Endodermal cell (in vitro differentiated cells): ENCODE data around the gene KCTD1. TPM values are rescaled to one million over a fixed set of nuclear protein-coding genes. Genes with fewer than 3 reads are reported as not detected.

Experiments
- DNase-seq: peaks from one replicate; pipeline ENCODE4 v3.0.0-alpha.2; 2017
- H3K27ac ChIP-seq: 2 replicates; pipeline ENCODE4 v1.5.1; 2013; ENCODE audit warnings: mild to moderate bottlenecking, low read depth, low read length, moderate library complexity
- H3K27me3 ChIP-seq: 2 replicates; pipeline ENCODE4 v1.6.1; 2013; ENCODE audit warnings: mild to moderate bottlenecking, low read length, moderate library complexity; ENCODE audit not compliant: insufficient read depth, control insufficient read depth, poor library complexity, severe bottlenecking
- H3K36me3 ChIP-seq: 2 replicates; pipeline ENCODE4 v1.7.0; 2013; ENCODE audit warnings: mild to moderate bottlenecking, low read length, moderate library complexity; ENCODE audit not compliant: control insufficient read depth, insufficient read depth
- H3K4me1 ChIP-seq: one replicate; pipeline ENCODE4 v1.7.0; 2013; ENCODE audit warnings: low read length; ENCODE audit not compliant: control insufficient read depth, insufficient read depth
- H3K4me3 ChIP-seq: 2 replicates; pipeline ENCODE4 v1.5.1; 2013; ENCODE audit warnings: mild to moderate bottlenecking, low read length, moderate library complexity
- H3K9ac ChIP-seq: 2 replicates; pipeline ENCODE4 v1.6.1; 2013; ENCODE audit warnings: mild to moderate bottlenecking, low read length, moderate library complexity; ENCODE audit not compliant: poor library complexity, severe bottlenecking; ENCODE audit errors: extremely low read depth
- H3K9me3 ChIP-seq: 2 replicates; pipeline ENCODE4 v1.6.1; 2013; ENCODE audit warnings: mild to moderate bottlenecking, low read length, moderate library complexity; ENCODE audit not compliant: control insufficient read depth
- H3K27ac Mint-ChIP-seq: 2 replicates; pipeline ENCODE4 v1.8.0; 2020; ENCODE audit warnings: mixed read lengths
- H3K27me3 Mint-ChIP-seq: 2 replicates; pipeline ENCODE4 v1.8.0; 2021; ENCODE audit warnings: mild to moderate bottlenecking, mixed read lengths; ENCODE audit not compliant: insufficient read depth
- H3K36me3 Mint-ChIP-seq: 2 replicates; pipeline ENCODE4 v1.8.0; 2020; ENCODE audit warnings: low read depth, mixed read lengths
- H3K4me1 Mint-ChIP-seq: 2 replicates; pipeline ENCODE4 v1.8.0; 2020; ENCODE audit warnings: mixed read lengths
- H3K4me3 Mint-ChIP-seq: 2 replicates; pipeline ENCODE4 v1.8.0; 2020; ENCODE audit warnings: mild to moderate bottlenecking, moderate library complexity, mixed read lengths
- H3K9me3 Mint-ChIP-seq: 2 replicates; pipeline ENCODE4 v1.8.0; 2020; ENCODE audit warnings: mild to moderate bottlenecking, mixed read lengths
- WGBS, 2 experiments: methylation state at CpG; one replicate each; pipeline versions ENCODE4 v1.1.5 to v1.1.7; 2013; ENCODE audit warnings: missing lambda C conversion rate in 2 of 2, mixed read lengths in 1 of 2; ENCODE audit not compliant: insufficient coverage in 1 of 2, insufficient read length in 1 of 2; 5-methylcytosine and 5-hydroxymethylcytosine counted together
- total RNA-seq, 2 donors: library from RNA; stranded (reverse); fragmentation: NEBNext Ultra II Directional in 1 of 2; extraction: Animal tissue kit (Norgen Biotek cat#: 25700) in 1 of 2; gene quantifications; 2 replicates in 1 of 2; 3 replicates in 1 of 2; pipeline ENCODE4 v1.2.1, GENCODE V29; 2021
- TF ChIP-seq, protein P1 (sequence below): fragments of 200-600 bp; sonication (generic); conservative IDR thresholded peaks from 2 replicates; pipeline ENCODE4 v1.5.0; 2021; ENCODE audit warnings: antibody characterized with exemption, mild to moderate bottlenecking

KCTD1 gene
- total RNA-seq, 2 donors from 2014 or later = 6.8 to 7.3 TPM

GRCh38 chr18:26574958-26575864 lies 26.9 kb upstream of the KCTD1 start:
- H3K27ac Mint-ChIP-seq = peak overlapping the region; percentile 90
- peaks cover 12% of the 10 kb centered on the region for H3K4me1 Mint-ChIP-seq
- TF ChIP-seq, protein P1, sequence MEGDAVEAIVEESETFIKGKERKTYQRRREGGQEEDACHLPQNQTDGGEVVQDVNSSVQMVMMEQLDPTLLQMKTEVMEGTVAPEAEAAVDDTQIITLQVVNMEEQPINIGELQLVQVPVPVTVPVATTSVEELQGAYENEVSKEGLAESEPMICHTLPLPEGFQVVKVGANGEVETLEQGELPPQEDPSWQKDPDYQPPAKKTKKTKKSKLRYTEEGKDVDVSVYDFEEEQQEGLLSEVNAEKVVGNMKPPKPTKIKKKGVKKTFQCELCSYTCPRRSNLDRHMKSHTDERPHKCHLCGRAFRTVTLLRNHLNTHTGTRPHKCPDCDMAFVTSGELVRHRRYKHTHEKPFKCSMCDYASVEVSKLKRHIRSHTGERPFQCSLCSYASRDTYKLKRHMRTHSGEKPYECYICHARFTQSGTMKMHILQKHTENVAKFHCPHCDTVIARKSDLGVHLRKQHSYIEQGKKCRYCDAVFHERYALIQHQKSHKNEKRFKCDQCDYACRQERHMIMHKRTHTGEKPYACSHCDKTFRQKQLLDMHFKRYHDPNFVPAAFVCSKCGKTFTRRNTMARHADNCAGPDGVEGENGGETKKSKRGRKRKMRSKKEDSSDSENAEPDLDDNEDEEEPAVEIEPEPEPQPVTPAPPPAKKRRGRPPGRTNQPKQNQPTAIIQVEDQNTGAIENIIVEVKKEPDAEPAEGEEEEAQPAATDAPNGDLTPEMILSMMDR = no peak
- peaks cover 80% of the 10 kb centered on the region for H3K27me3 Mint-ChIP-seq
- peak; percentile 84 for DNase-seq
- H3K9me3 ChIP-seq = no peaks in the 10 kb centered on the region
- H3K4me1 ChIP-seq = no peaks in the 10 kb centered on the region
- peak overlapping the region; percentile 29 for H3K9ac ChIP-seq
- no peaks in the 10 kb centered on the region for H3K9me3 Mint-ChIP-seq
- peak overlapping the region; percentile 53 for H3K4me3 Mint-ChIP-seq
- peaks cover 75% of the 10 kb centered on the region for H3K27me3 ChIP-seq
- H3K36me3 Mint-ChIP-seq = no peaks in the 10 kb centered on the region
- peak overlapping the region; percentile 72 for H3K4me3 ChIP-seq
- peak overlapping the region; percentile 71 for H3K27ac ChIP-seq
- no peaks in the 10 kb centered on the region for H3K36me3 ChIP-seq
- 18 to 19% methylated on average over 24 to 27 of the region's 27 CpGs for WGBS, 2 experiments

- TF ChIP-seq, protein P1 = no peak
- no peak for DNase-seq
- Histone ChIP-seq H3K9ac (no peak overlapping the region), H3K4me3 (no peak overlapping the region), H3K9me3 (no peaks in the 10 kb centered on the region), H3K36me3 (no peaks in the 10 kb centered on the region), H3K27me3 (peaks cover 55% of the 10 kb centered on the region), H3K4me1 (no peaks in the 10 kb centered on the region), H3K27ac (no peak overlapping the region)
- H3K27ac Mint-ChIP-seq = no peak overlapping the region
- WGBS, 2 experiments = 35% methylated on average over 3 of the region's 5 CpGs; no CpG with 5 or more reads in 1 of the 2 experiments
- H3K4me3 Mint-ChIP-seq = no peak overlapping the region
- no peaks in the 10 kb centered on the region for H3K36me3 Mint-ChIP-seq
- peaks cover 78% of the 10 kb centered on the region for H3K27me3 Mint-ChIP-seq
- H3K4me1 Mint-ChIP-seq = peaks cover 12% of the 10 kb centered on the region
- no peaks in the 10 kb centered on the region for H3K9me3 Mint-ChIP-seq
These were observed 20.7 kb upstream of the KCTD1 start for GRCh38 chr18:26568926-26569665.

DNA sequence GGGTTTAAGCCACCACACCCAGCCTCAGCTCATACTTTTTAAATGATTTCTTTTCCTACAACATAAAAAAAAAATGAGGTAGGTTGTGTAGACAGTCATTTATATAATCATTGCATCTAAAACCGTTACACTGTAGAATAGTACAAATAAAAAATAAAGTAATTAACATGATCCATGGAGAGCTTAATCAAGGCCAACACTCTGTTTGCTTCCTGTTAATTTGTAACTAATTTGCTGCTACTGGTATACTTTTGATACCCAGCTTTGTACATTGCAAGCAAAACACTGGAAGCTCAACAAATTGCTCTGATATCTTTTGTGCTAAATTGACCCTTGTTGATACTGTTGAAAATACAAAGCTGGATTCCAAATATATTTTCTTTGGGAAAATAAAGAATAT lies 20.2 kb upstream of the KCTD1 start:
- H3K4me3 ChIP-seq = no peak overlapping the region
- Mint-ChIP-seq H3K27me3 (peaks cover 78% of the 10 kb centered on the region), H3K36me3 (no peaks in the 10 kb centered on the region), H3K9me3 (no peaks in the 10 kb centered on the region), H3K27ac (no peak overlapping the region), H3K4me1 (peaks cover 12% of the 10 kb centered on the region), H3K4me3 (no peak overlapping the region)
- H3K4me1 ChIP-seq = no peaks in the 10 kb centered on the region
- no peaks in the 10 kb centered on the region for H3K36me3 ChIP-seq
- no peak overlapping the region for H3K27ac ChIP-seq
- no peak for DNase-seq
- 100% methylated on average over 1 of the region's 1 CpG; no CpG with 5 or more reads in 1 of the 2 experiments for WGBS, 2 experiments
- TF ChIP-seq, protein P1 = no peak
- H3K27me3 ChIP-seq = peaks cover 55% of the 10 kb centered on the region
- no peaks in the 10 kb centered on the region for H3K9me3 ChIP-seq
- no peak overlapping the region for H3K9ac ChIP-seq
